CD4-positive, CD25-positive, alpha-beta regulatory T cell (primary cell): Measurements from ENCODE around the gene NTM. TPM values are rescaled to one million over a fixed set of nuclear protein-coding genes. Genes with fewer than 3 reads are reported as not detected.

Source experiments
- ATAC-seq, 2 donors: fragments of 150-1000 bp; cut with Tn5 transposase; one replicate each; pipeline ENCODE4 v1.10.0; 2021; ENCODE audit warnings: low read depth in 2 of 2, moderate number of reproducible peaks in 2 of 2, moderate library complexity in 1 of 2
- DNase-seq, 3 donors: peaks; one replicate each; pipeline versions ENCODE4 v3.0.0 to v3.0.0-alpha.2; 2012 to 2022; ENCODE audit warnings: mixed read lengths in 1 of 3
- H3K27ac ChIP-seq: one replicate; pipeline ENCODE4 v1.7.0; 2013; ENCODE audit warnings: mild to moderate bottlenecking, low read length; ENCODE audit not compliant: insufficient read depth, poor library complexity, severe bottlenecking
- H3K27me3 ChIP-seq: one replicate; pipeline ENCODE4 v1.7.0; 2013; ENCODE audit warnings: low read length; ENCODE audit not compliant: control insufficient read depth, insufficient read depth
- H3K36me3 ChIP-seq: one replicate; pipeline ENCODE4 v1.7.0; 2013; ENCODE audit warnings: mild to moderate bottlenecking, low read length, moderate library complexity; ENCODE audit not compliant: control insufficient read depth, insufficient read depth
- H3K4me1 ChIP-seq: 2 replicates; pipeline ENCODE4 v1.7.0; 2013; ENCODE audit warnings: mild to moderate bottlenecking, low read length; ENCODE audit not compliant: insufficient read depth, control insufficient read depth, poor library complexity, severe bottlenecking
- H3K4me3 ChIP-seq: one replicate; pipeline ENCODE4 v1.7.0; 2013; ENCODE audit warnings: low read depth, mild to moderate bottlenecking, low read length, moderate library complexity
- H3K9me3 ChIP-seq, 2 experiments: 1 replicate in 1 of 2; 2 replicates in 1 of 2; pipeline ENCODE4 v1.7.0; 2013; ENCODE audit warnings: low read length in 2 of 2, mild to moderate bottlenecking in 1 of 2, moderate library complexity in 1 of 2; ENCODE audit not compliant: control insufficient read depth in 2 of 2
- H3K27ac Mint-ChIP-seq, 3 donors: one replicate each; pipeline ENCODE4 v1.8.0; 2020 to 2022; ENCODE audit warnings: mild to moderate bottlenecking in 3 of 3, mixed read lengths in 3 of 3, moderate library complexity in 2 of 3
- H3K27me3 Mint-ChIP-seq: one replicate; pipeline ENCODE4 v1.8.0; 2022; ENCODE audit warnings: mild to moderate bottlenecking, mixed read lengths
- H3K36me3 Mint-ChIP-seq: one replicate; pipeline ENCODE4 v1.8.0; 2020; ENCODE audit warnings: mixed read lengths
- H3K4me1 Mint-ChIP-seq, 4 donors: one replicate each; pipeline ENCODE4 v1.8.0; 2020 to 2022; ENCODE audit warnings: mixed read lengths in 4 of 4, mild to moderate bottlenecking in 1 of 4
- H3K4me3 Mint-ChIP-seq, 4 donors: one replicate each; pipeline ENCODE4 v1.8.0; 2020 to 2022; ENCODE audit warnings: mild to moderate bottlenecking in 4 of 4, mixed read lengths in 4 of 4, moderate library complexity in 3 of 4
- H3K9me3 Mint-ChIP-seq, 7 donors: one replicate each; pipeline ENCODE4 v1.8.0; 2020 to 2022; ENCODE audit warnings: mixed read lengths in 7 of 7, mild to moderate bottlenecking in 3 of 7, moderate library complexity in 2 of 7
- polyA plus RNA-seq, 4 donors: library from polyadenylated mRNA; unstranded; fragments of 300-500 nt; fragmentation: Illumina TruSeq; gene quantifications; one replicate each; pipeline ENCODE4 v1.2.3, GENCODE V29; 2021
- total RNA-seq: library from RNA; stranded (reverse); gene quantifications from one replicate; pipeline ENCODE4 v1.2.3, GENCODE V29; 2022

The NTM gene
- total and polyA plus RNA-seq, 5 donors from 2014 or later: 1.3 TPM; not detected in 4

GRCh38 chr11:132244846-132245245, 874.4 kb downstream of the NTM start:
- Mint-ChIP-seq H3K9me3 (peaks cover 0 to 5% (median 1%) of the 10 kb centered on the region in 7 donors), H3K27ac (no peak overlapping the region), H3K36me3 (no peaks in the 10 kb centered on the region)

GRCh38 chr11:132245403-132246385, 875.3 kb downstream of the NTM start:
- Mint-ChIP-seq H3K36me3 (no peaks in the 10 kb centered on the region), H3K27me3 (peaks cover 6% of the 10 kb centered on the region), H3K4me1 (no peaks in the 10 kb centered on the region), H3K4me3 (no peak overlapping the region), H3K9me3 (peaks cover 1 to 5% (median 3%) of the 10 kb centered on the region in 7 donors), H3K27ac (no peak overlapping the region)
- Histone ChIP-seq H3K36me3 (no peaks in the 10 kb centered on the region), H3K9me3 (no peaks in the 10 kb centered on the region), H3K4me3 (no peak overlapping the region), H3K27me3 (no peaks in the 10 kb centered on the region), H3K4me1 (no peaks in the 10 kb centered on the region), H3K27ac (no peak overlapping the region)
- no peak for DNase-seq
- no peak for ATAC-seq

More at GRCh38 chr11:132244846-132245245, 874.4 kb downstream of the NTM start:
- no peak for ATAC-seq
- H3K27me3 ChIP-seq: no peaks in the 10 kb centered on the region
- H3K4me3 ChIP-seq: no peak overlapping the region
- no peak overlapping the region for H3K27ac ChIP-seq
- H3K36me3 ChIP-seq: no peaks in the 10 kb centered on the region
- Mint-ChIP-seq H3K4me3 (no peak overlapping the region), H3K27me3 (no peaks in the 10 kb centered on the region), H3K4me1 (no peaks in the 10 kb centered on the region)
- H3K9me3 ChIP-seq: no peaks in the 10 kb centered on the region
- no peak for DNase-seq
- H3K4me1 ChIP-seq: no peaks in the 10 kb centered on the region

GRCh38 chr11:132248580-132248979, 878.2 kb downstream of the NTM start:
- ATAC-seq: no peak
- Histone ChIP-seq H3K27ac (no peak overlapping the region), H3K4me1 (no peaks in the 10 kb centered on the region), H3K4me3 (no peak overlapping the region), H3K27me3 (no peaks in the 10 kb centered on the region), H3K9me3 (no peaks in the 10 kb centered on the region), H3K36me3 (no peaks in the 10 kb centered on the region)
- Mint-ChIP-seq H3K27ac (no peak overlapping the region), H3K4me1 (no peaks in the 10 kb centered on the region), H3K4me3 (no peak overlapping the region), H3K36me3 (no peaks in the 10 kb centered on the region), H3K27me3 (peaks cover 7% of the 10 kb centered on the region), H3K9me3 (peaks cover 1 to 5% (median 3%) of the 10 kb centered on the region in 7 donors)
- DNase-seq: no peak

- DNase-seq (no peak), ATAC-seq (no peak)
- Mint-ChIP-seq H3K9me3 (peaks cover 1 to 5% (median 3%) of the 10 kb centered on the region in 7 donors), H3K4me1 (no peaks in the 10 kb centered on the region), H3K4me3 (no peak overlapping the region), H3K27ac (no peak overlapping the region), H3K36me3 (no peaks in the 10 kb centered on the region), H3K27me3 (peaks cover 7% of the 10 kb centered on the region)
- H3K27me3 ChIP-seq: no peaks in the 10 kb centered on the region
- no peak overlapping the region for H3K27ac ChIP-seq
- no peak overlapping the region for H3K4me3 ChIP-seq
- no peaks in the 10 kb centered on the region for H3K9me3 ChIP-seq
- H3K4me1 ChIP-seq: no peaks in the 10 kb centered on the region
- H3K36me3 ChIP-seq: no peaks in the 10 kb centered on the region
Observed at GRCh38 chr11:132249256-132249655, 878.8 kb downstream of the NTM start.

- H3K36me3 ChIP-seq: no peaks in the 10 kb centered on the region
- no peak overlapping the region for H3K4me3 ChIP-seq
- Mint-ChIP-seq H3K36me3 (no peaks in the 10 kb centered on the region), H3K9me3 (peaks cover 0 to 5% (median 2%) of the 10 kb centered on the region in 7 donors), H3K27ac (no peak overlapping the region), H3K4me1 (no peaks in the 10 kb centered on the region), H3K4me3 (no peak overlapping the region), H3K27me3 (peaks cover 7% of the 10 kb centered on the region)
- H3K4me1 ChIP-seq: no peaks in the 10 kb centered on the region
- no peak for DNase-seq
- H3K9me3 ChIP-seq: no peaks in the 10 kb centered on the region
- ATAC-seq: no peak
- no peaks in the 10 kb centered on the region for H3K27me3 ChIP-seq
- no peak overlapping the region for H3K27ac ChIP-seq
Observed at GRCh38 chr11:132251061-132251460, 880.6 kb downstream of the NTM start.

- Mint-ChIP-seq H3K9me3 (peaks cover 0 to 5% (median 2%) of the 10 kb centered on the region in 7 donors), H3K36me3 (no peaks in the 10 kb centered on the region), H3K27me3 (peaks cover 7% of the 10 kb centered on the region), H3K4me1 (no peaks in the 10 kb centered on the region), H3K4me3 (no peak overlapping the region), H3K27ac (no peak overlapping the region)
- no peak for DNase-seq
- no peaks in the 10 kb centered on the region for H3K36me3 ChIP-seq
- H3K27ac ChIP-seq: no peak overlapping the region
- no peak overlapping the region for H3K4me3 ChIP-seq
- no peaks in the 10 kb centered on the region for H3K4me1 ChIP-seq
- H3K9me3 ChIP-seq: no peaks in the 10 kb centered on the region
- ATAC-seq: no peak
- H3K27me3 ChIP-seq: no peaks in the 10 kb centered on the region
Observed at GRCh38 chr11:132253469-132254264, 883.3 kb downstream of the NTM start.

GRCh38 chr11:132254906-132255305, 884.5 kb downstream of the NTM start:
- ATAC-seq: no peak

More at GRCh38 chr11:132254906-132255305, 884.5 kb downstream of the NTM start:
- Histone ChIP-seq H3K27ac (no peak overlapping the region), H3K27me3 (no peaks in the 10 kb centered on the region), H3K36me3 (no peaks in the 10 kb centered on the region), H3K4me1 (no peaks in the 10 kb centered on the region), H3K4me3 (no peak overlapping the region), H3K9me3 (no peaks in the 10 kb centered on the region)
- no peaks in the 10 kb centered on the region for H3K36me3 Mint-ChIP-seq
- no peak for DNase-seq
- no peak overlapping the region for H3K4me3 Mint-ChIP-seq
- H3K4me1 Mint-ChIP-seq: no peaks in the 10 kb centered on the region
- H3K27ac Mint-ChIP-seq: no peak overlapping the region
- H3K9me3 Mint-ChIP-seq: peaks cover 0 to 5% (median 2%) of the 10 kb centered on the region in 7 donors
- peaks cover 13% of the 10 kb centered on the region for H3K27me3 Mint-ChIP-seq
